ENCODE measurements around the gene APOBEC3F. TPM values are rescaled to one million over a fixed set of nuclear protein-coding genes. Genes with fewer than 3 reads are reported as not detected.

Gene APOBEC3F
- total and polyA plus RNA-seq, 2 of the 13 experiments (the other 11 are each of a cell fraction or from before 2014, with no cell fraction given) = 2.9 to 3.7 TPM

GRCh38 chr22:39081016-39081415 is 40.4 kb downstream of the APOBEC3F start:
- TF ChIP-seq ZNF746 (CRISPR knock-in tag; IDR thresholded peaks at IDR 0.05) (no peak), ZNF121 (CRISPR knock-in tag; IDR thresholded peaks at IDR 0.05) (no peak), ZNF362 (CRISPR knock-in tag; IDR thresholded peaks at IDR 0.05; ENCODE audit: borderline replicate concordance) (no peak), HNF1A (IDR thresholded peaks at IDR 0.05; ENCODE audit: low read depth) (no peak), HNF1A (CRISPR knock-in tag; IDR thresholded peaks at IDR 0.05; ENCODE audit: borderline replicate concordance) (no peak), ZBTB7A (CRISPR knock-in tag; IDR thresholded peaks at IDR 0.05) (no peak), ZNF44 (CRISPR knock-in tag; IDR thresholded peaks at IDR 0.05) (no peak)
- WGBS (ENCODE audit: low lambda C conversion rate) = 93% methylated on average over 12 of the region's 12 CpGs

More at GRCh38 chr22:39081016-39081415, 40.4 kb downstream of the APOBEC3F start:
- DNase-seq (ENCODE audit: low spot score) (no peak), ATAC-seq (no peak), FAIRE-seq (no peak)
- no peak overlapping the region for H3K4me2 ChIP-seq (ENCODE audit: low read depth, low read length)
- no peaks in the 10 kb centered on the region for H3K79me2 ChIP-seq (ENCODE audit: insufficient read depth, low read length)
- POLR2A ChIA-PET = no interaction called here
- H3K9me3 ChIP-seq (ENCODE audit: low read length) = no peaks in the 10 kb centered on the region
- no peak overlapping the region for H2AFZ ChIP-seq (ENCODE audit: low read length)
- no peaks in the 10 kb centered on the region for H4K20me1 ChIP-seq (ENCODE audit: insufficient read depth, low read length)
- no peaks in the 10 kb centered on the region for H3K36me3 ChIP-seq (replicated peaks in 1 of 2; ENCODE audit: control insufficient read depth in 1 of 2, insufficient read depth in 2 of 2, low read length in 2 of 2)
- H3K27ac ChIP-seq (ENCODE audit: extremely low read length, insufficient read depth, low read length) = no peak overlapping the region
- intact Hi-C loops (cut with micrococcal nuclease; ENCODE audit: unreplicated experiment) (no loop called here), in situ Hi-C loops (cut with HindIII; ENCODE audit: extremely low pct_ligation_motif_present, low pct_unique_long_range_greater_than_20kb) (no loop called here)
- no peaks in the 10 kb centered on the region for H3K27me3 ChIP-seq (ENCODE audit: control insufficient read depth in 1 of 2, insufficient read depth in 2 of 2, low read length in 2 of 2)
- CTCF ChIA-PET (ENCODE audit: low intra/inter-chr PET ratio, low total read pairs) = no interaction called here
- H3K4me3 ChIP-seq (replicated peaks in 1 of 3; ENCODE audit: insufficient read depth in 1 of 3, low read depth in 2 of 3, low read length in 3 of 3) = no peak overlapping the region
- no TSS peak for BruUV-seq (replicated peaks)
- H3K9ac ChIP-seq (ENCODE audit: insufficient read depth, low read depth, low read length) = no peak overlapping the region
- H3K4me1 ChIP-seq (ENCODE audit: insufficient read depth, low read length) = peaks cover 9% of the 10 kb centered on the region
